HepG2 (cell line): Measurements from ENCODE around the gene ARHGEF40. TPM values are rescaled to one million over a fixed set of nuclear protein-coding genes. Genes with fewer than 3 reads are reported as not detected.

Source experiments
- ATAC-seq: fragments of 200-7000 bp; cut with Tn5 transposase; 3 replicates; pipeline ENCODE4 v1.9.1; 2020; ENCODE audit warnings: mild to moderate bottlenecking, moderate library complexity
- BruUV-seq: library from RNA; stranded (reverse); fragments of 400-500 nt; replicated peaks from 2 replicates; lab custom pipeline; 2021; lab: Mats Ljungman, UMichigan
- CTCF ChIA-PET: fragments of 300-600 bp; formaldehyde crosslinking; extraction: SDS; loops from one replicate; lab custom pipeline; 2021; ENCODE audit warnings: low total read pairs, inconsistent platforms, low intra/inter-chr PET ratio; lab: Yijun Ruan, JAX
- POLR2A ChIA-PET: fragments of 350-600 bp; sonication (Branson Sonifier 250); formaldehyde crosslinking; loops from one replicate; lab custom pipeline; 2020; ENCODE audit warnings: antibody characterized with exemption, inconsistent platforms; lab: Yijun Ruan, JAX
- DNase-seq: peaks from one replicate; pipeline ENCODE4 v3.0.0-alpha.2; 2015; ENCODE audit warnings: low spot score
- FAIRE-seq: peaks from 3 replicates; lab custom pipeline; 2011; peaks lifted over from hg19 to GRCh38; lab: Jason Lieb, UNC
- H2AFZ ChIP-seq: one replicate; pipeline ENCODE4 v1.6.1; 2011; ENCODE audit warnings: low read length, inconsistent platforms
- H3K27ac ChIP-seq: fragments of 300-600 bp; 3 replicates; pipeline ENCODE4 v1.8.0; 2011; ENCODE audit warnings: mixed run types, mild to moderate bottlenecking, mixed read lengths, low read length, inconsistent platforms; ENCODE audit not compliant: insufficient read depth; ENCODE audit errors: extremely low read length
- H3K27me3 ChIP-seq, 2 experiments: fragments of 200-600 bp in 1 of 2; 2 replicates in 1 of 2; 3 replicates in 1 of 2; pipeline versions ENCODE4 v1.6.0 to v1.8.0; 2011; ENCODE audit warnings: low read length in 2 of 2, mild to moderate bottlenecking in 2 of 2, moderate library complexity in 2 of 2, inconsistent platforms in 1 of 2; ENCODE audit not compliant: insufficient read depth in 2 of 2, control insufficient read depth in 1 of 2
- H3K36me3 ChIP-seq, 2 experiments: fragments of 200-600 bp in 1 of 2; replicated peaks in 1 of 2; 2 replicates in 1 of 2; 3 replicates in 1 of 2; pipeline versions ENCODE4 v1.5.1 to v1.8.0; 2011; ENCODE audit warnings: low read length in 2 of 2, inconsistent platforms in 1 of 2; ENCODE audit not compliant: insufficient read depth in 2 of 2, control insufficient read depth in 1 of 2
- H3K4me1 ChIP-seq: 2 replicates; pipeline ENCODE4 v1.5.1; 2012; ENCODE audit warnings: low read length, inconsistent platforms; ENCODE audit not compliant: insufficient read depth
- H3K4me2 ChIP-seq: 2 replicates; pipeline ENCODE4 v1.6.0; 2011; ENCODE audit warnings: low read depth, low read length, inconsistent platforms
- H3K4me3 ChIP-seq, 3 experiments: fragments of 200-600 bp in 1 of 3; sonication (generic), shearing (Covaris generic) in 1 of 3; replicated peaks in 1 of 3; 2 replicates each; pipeline ENCODE4 v1.5.1; 2011 to 2016; ENCODE audit warnings: low read length in 3 of 3, inconsistent platforms in 2 of 3, low read depth in 2 of 3, mild to moderate bottlenecking in 2 of 3, control low read depth in 1 of 3, mixed read lengths in 1 of 3; ENCODE audit not compliant: insufficient read depth in 1 of 3
- H3K79me2 ChIP-seq: one replicate; pipeline ENCODE4 v1.6.1; 2011; ENCODE audit warnings: low read length, inconsistent platforms; ENCODE audit not compliant: insufficient read depth
- H3K9ac ChIP-seq: 2 replicates; pipeline ENCODE4 v1.6.0; 2011; ENCODE audit warnings: mild to moderate bottlenecking, low read depth, low read length, inconsistent platforms; ENCODE audit not compliant: insufficient read depth
- H3K9me3 ChIP-seq: 2 replicates; pipeline ENCODE4 v1.5.1; 2012; ENCODE audit warnings: mild to moderate bottlenecking, low read length
- H4K20me1 ChIP-seq: 2 replicates; pipeline ENCODE4 v1.6.0; 2011; ENCODE audit warnings: inconsistent platforms, mild to moderate bottlenecking, low read length, moderate library complexity; ENCODE audit not compliant: insufficient read depth
- AGO2 ChIP-seq: fragments of 200-400 bp; formaldehyde crosslinking; optimal IDR thresholded peaks from 2 replicates; pipeline ENCODE3; 2017; ENCODE audit warnings: mild to moderate bottlenecking, low read depth, low read length, moderate library complexity
- BATF2 ChIP-seq: sonication (generic); formaldehyde crosslinking; IDR thresholded peaks from 2 replicates; pipeline ENCODE4 v1.8.0; 2022; ENCODE audit warnings: mild to moderate bottlenecking, missing genetic modification reagents, moderate library complexity
- IRF9 ChIP-seq: sonication (generic); formaldehyde crosslinking; IDR thresholded peaks from 2 replicates; pipeline ENCODE4 v1.8.0; 2022; ENCODE audit warnings: missing genetic modification reagents, mild to moderate bottlenecking, borderline replicate concordance
- LBX2 ChIP-seq: sonication (generic); formaldehyde crosslinking; IDR thresholded peaks from 2 replicates; pipeline ENCODE4 v1.5.0; 2020; ENCODE audit warnings: missing genetic modification reagents, mild to moderate bottlenecking, borderline replicate concordance
- RELA ChIP-seq: sonication (generic); formaldehyde crosslinking; IDR thresholded peaks from 2 replicates; pipeline ENCODE4 v1.4.0; 2020; ENCODE audit warnings: missing genetic modification reagents
- ZBTB7B ChIP-seq: sonication (generic); formaldehyde crosslinking; IDR thresholded peaks from 2 replicates; pipeline ENCODE4 v1.4.0; 2020; ENCODE audit warnings: missing genetic modification reagents
- ZFP36L2 ChIP-seq: sonication (generic); formaldehyde crosslinking; IDR thresholded peaks from 2 replicates; pipeline ENCODE4 v1.4.0; 2020; ENCODE audit warnings: missing genetic modification reagents
- ZKSCAN1 ChIP-seq: fragments of 150-350 bp; IDR thresholded peaks from 2 replicates; pipeline ENCODE4 v1.6.1; 2014; ENCODE audit warnings: low read length
- ZNF138 ChIP-seq: sonication (generic); formaldehyde crosslinking; IDR thresholded peaks from 2 replicates; pipeline ENCODE4 v1.5.0; 2020; ENCODE audit warnings: mild to moderate bottlenecking, low read depth, missing genetic modification reagents
- ZNF207 ChIP-seq: fragments of 450-650 bp; IDR thresholded peaks from 2 replicates; pipeline ENCODE4 v1.6.1; 2016; ENCODE audit warnings: antibody characterized with exemption, borderline replicate concordance
- ZNF382 ChIP-seq: sonication (generic); formaldehyde crosslinking; IDR thresholded peaks from 2 replicates; pipeline ENCODE4 v1.5.0; 2020; ENCODE audit warnings: missing genetic modification reagents, mild to moderate bottlenecking, borderline replicate concordance
- ZNF543 ChIP-seq: sonication (generic); formaldehyde crosslinking; IDR thresholded peaks from 2 replicates; pipeline ENCODE4 v1.4.0; 2020; ENCODE audit warnings: mild to moderate bottlenecking, missing genetic modification reagents
- ZNF605 ChIP-seq: sonication (generic); formaldehyde crosslinking; IDR thresholded peaks from 2 replicates; pipeline ENCODE4 v1.8.0; 2022; ENCODE audit warnings: mild to moderate bottlenecking, missing genetic modification reagents
- ZNF713 ChIP-seq: sonication (generic); formaldehyde crosslinking; IDR thresholded peaks from 2 replicates; pipeline ENCODE4 v1.4.0; 2020; ENCODE audit warnings: mild to moderate bottlenecking, missing genetic modification reagents
- ZNF768 ChIP-seq: sonication (generic); formaldehyde crosslinking; IDR thresholded peaks from 2 replicates; pipeline ENCODE4 v1.4.0; 2020; ENCODE audit warnings: missing genetic modification reagents
- ZNF773 ChIP-seq: sonication (generic); formaldehyde crosslinking; IDR thresholded peaks from 2 replicates; pipeline ENCODE4 v1.4.0; 2020; ENCODE audit warnings: missing genetic modification reagents, borderline replicate concordance
- ZNF800 ChIP-seq: sonication (generic); formaldehyde crosslinking; IDR thresholded peaks from 2 replicates; pipeline ENCODE4 v1.4.0; 2020; ENCODE audit warnings: missing genetic modification reagents
- WGBS: methylation state at CpG from one replicate; pipeline ENCODE4 v1.1.6; 2017; ENCODE audit warnings: low lambda C conversion rate; 5-methylcytosine and 5-hydroxymethylcytosine counted together
- in situ Hi-C: cut with HindIII; loops from 2 replicates; pipeline ENCODE4 v1.10.0; 2017; ENCODE audit warnings: low pct_unique_long_range_greater_than_20kb; ENCODE audit not compliant: extremely low pct_ligation_motif_present
- intact Hi-C: fragments of 100-400 bp; cut with micrococcal nuclease; formaldehyde crosslinking; loops from one replicate; pipeline ENCODE4 v1.10.0; 2022; ENCODE audit not compliant: unreplicated experiment
- polyA plus RNA-seq, 8 experiments: library from polyadenylated mRNA; depleted of rRNA in 3 of 8; stranded (reverse) in 7 of 8; unstranded in 1 of 8; fragments of >200 nt; fragmentation: Illumina TruSeq in 4 of 8; extraction: Trizol in 4 of 8; gene quantifications; 2 replicates each; pipeline versions ENCODE4 v1.2.1 to v1.2.3, GENCODE V29; 2011 to 2016; ENCODE audit warnings: low read depth in 4 of 8, missing spikeins in 1 of 8, mixed read lengths in 1 of 8; ENCODE audit not compliant: insufficient read depth in 1 of 8
- total RNA-seq, 5 experiments: library from RNA; depleted of rRNA; stranded (reverse); fragments of >200 nt; fragmentation: Illumina TruSeq; extraction: Trizol; gene quantifications; 2 replicates each; pipeline ENCODE4 v1.2.3, GENCODE V29; 2016; ENCODE audit warnings: low read depth in 1 of 5

Gene ARHGEF40
- total and polyA plus RNA-seq, 2 of the 13 experiments (the other 11 are each of a cell fraction or from before 2014, with no cell fraction given), result 28.1 to 78.1 TPM

GRCh38 chr14:21091821-21092272, 21.7 kb downstream of the ARHGEF40 start (continued):
- TF ChIP-seq LBX2 (peak; percentile 52; the same call in 1 of the 2 replicates), ZNF768 (CRISPR knock-in tag) (peak; percentile 16; the same call in 1 of the 2 replicates), ZNF713 (CRISPR knock-in tag) (no peak), ZNF543 (CRISPR knock-in tag) (no peak), ZNF605 (CRISPR knock-in tag) (0 out of 2 replicates have a peak, but pooled peaks have one; percentile 6), IRF9 (0 out of 2 replicates have a peak, but pooled peaks have one; percentile 0), BATF2 (peak; percentile 27), AGO2 (peak; percentile 67)
- TF ChIP-seq, all 625 proteins: peak for 14

GRCh38 chr14:21092273-21093011, 22.3 kb downstream of the ARHGEF40 start:
- H3K4me2 ChIP-seq, result no peak overlapping the region
- no peak overlapping the region for H3K9ac ChIP-seq
- H3K79me2 ChIP-seq, result peaks cover 25% of the 10 kb centered on the region
- peaks cover 38% of the 10 kb centered on the region for H3K4me1 ChIP-seq
- in situ Hi-C loops, result no loop called here
- H3K9me3 ChIP-seq, result no peaks in the 10 kb centered on the region
- no peaks in the 10 kb centered on the region; a peak in 1 of 5 replicates for H3K27me3 ChIP-seq
- no peak overlapping the region for H2AFZ ChIP-seq
- H3K27ac ChIP-seq, result peak overlapping the region; percentile 1
- H4K20me1 ChIP-seq, result peaks cover 8% of the 10 kb centered on the region; the same call in 1 of the 2 replicates
- WGBS, result 70% methylated on average over 41 of the region's 59 CpGs
- H3K4me3 ChIP-seq, result no peak overlapping the region
- intact Hi-C loops, result loop anchor here (1.0 kb wide), 3 partner anchors 12 to 78 kb away; no protein-coding TSS in a partner anchor
- peak; percentile 80 for FAIRE-seq
- BruUV-seq, result no TSS peak
- peak; percentile 72 for DNase-seq
- peaks cover 30 to 41% of the 10 kb centered on the region in 2 experiments for H3K36me3 ChIP-seq
- CTCF ChIA-PET, result interaction anchor here (0.6 to 12.2 kb wide), 13 partner anchors 12 to 119 kb away, joined by 3 to 320 read pairs (median 4); partner anchors contain the start of genes ARHGEF40 and METTL17
- POLR2A ChIA-PET, result interaction anchor here (0.5 to 7.8 kb wide), 13 partner anchors 9 to 224 kb away, joined by 3 to 91 read pairs (median 4); partner anchors contain the start of gene ARHGEF40
- ATAC-seq, result peak; percentile 68
- TF ChIP-seq ZNF138 (peak; percentile 96; the same call in 1 of the 2 replicates), RELA (CRISPR knock-in tag) (no peak), ZNF207 (no peak), ZNF800 (no peak), ZFP36L2 (CRISPR knock-in tag) (no peak; the same call in 1 of the 2 replicates), ZBTB7B (peak; percentile 87; the same call in 1 of the 2 replicates), ZKSCAN1 (peak; percentile 54; the same call in 1 of the 2 replicates), ZNF382 (CRISPR knock-in tag) (no peak), ZNF773 (CRISPR knock-in tag) (no peak)
